GM19328 (cell line): Measurements from ENCODE around the gene CD300H.

ENCODE experiments used
- ATAC-seq: cut with Tn5 transposase; IDR thresholded peaks from one replicate; pipeline ENCODE4 v1.9.1; 2021; ENCODE audit warnings: mild to moderate bottlenecking, moderate library complexity; ENCODE audit not compliant: unreplicated experiment

The CD300H gene

GRCh38 chr17:74552037-74552436, 15.3 kb downstream of the CD300H start:
- no peak for ATAC-seq

DNA sequence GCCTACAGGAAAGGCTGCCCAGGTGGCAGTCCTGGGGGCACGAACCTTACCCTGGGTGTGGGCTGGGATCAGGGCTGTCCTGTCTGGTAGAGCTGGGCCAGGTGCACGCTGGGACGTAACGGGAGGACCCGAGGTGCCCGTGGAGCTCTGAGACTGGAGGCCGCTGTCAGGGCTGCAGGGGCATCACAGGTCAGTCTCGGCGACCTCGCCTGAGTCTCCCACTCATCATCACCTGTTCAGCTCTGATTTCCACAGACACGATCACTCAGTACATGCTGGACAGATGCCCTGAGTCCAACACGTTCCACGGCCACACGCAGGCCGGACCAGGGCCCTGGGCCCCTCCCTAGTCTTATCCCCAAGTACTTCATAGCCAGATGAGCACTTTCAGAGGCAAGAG, 16.7 kb downstream of the CD300H start:
- ATAC-seq = no peak

GRCh38 chr17:74549343-74549742, 18.0 kb downstream of the CD300H start:
- ATAC-seq = no peak

DNA sequence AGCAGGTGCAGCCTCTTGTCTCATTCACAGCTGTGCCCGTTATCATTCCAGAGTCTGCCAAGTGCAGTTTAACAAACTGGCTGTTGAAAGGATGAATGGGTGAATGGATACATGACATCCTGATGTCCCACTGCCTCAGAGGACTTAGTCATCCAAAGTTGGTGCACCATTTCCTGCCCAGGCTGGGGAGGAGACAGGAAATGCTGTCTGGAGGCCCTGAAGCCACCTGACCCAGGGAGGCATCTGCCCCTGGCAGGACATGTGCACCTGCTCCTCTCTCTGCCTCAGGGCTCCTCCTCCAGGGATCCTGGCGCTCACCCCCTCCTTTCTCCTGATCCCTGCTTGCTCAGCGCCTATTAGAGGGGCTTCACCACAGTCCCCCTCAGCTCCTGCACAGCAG, 19.6 kb downstream of the CD300H start:
- no peak for ATAC-seq

GRCh38 chr17:74547264-74547663, 20.0 kb downstream of the CD300H start:
- no peak for ATAC-seq

- ATAC-seq = no peak
Measured at GRCh38 chr17:74546586-74546985, 20.7 kb downstream of the CD300H start.

- no peak for ATAC-seq
Measured at GRCh38 chr17:74545843-74546230, 21.5 kb downstream of the CD300H start, which contains the start of gene CD300C. Gene CD300C (minus strand): TSS chr17:74546115. CDS start chr17:74545782, 333 bp downstream.

DNA sequence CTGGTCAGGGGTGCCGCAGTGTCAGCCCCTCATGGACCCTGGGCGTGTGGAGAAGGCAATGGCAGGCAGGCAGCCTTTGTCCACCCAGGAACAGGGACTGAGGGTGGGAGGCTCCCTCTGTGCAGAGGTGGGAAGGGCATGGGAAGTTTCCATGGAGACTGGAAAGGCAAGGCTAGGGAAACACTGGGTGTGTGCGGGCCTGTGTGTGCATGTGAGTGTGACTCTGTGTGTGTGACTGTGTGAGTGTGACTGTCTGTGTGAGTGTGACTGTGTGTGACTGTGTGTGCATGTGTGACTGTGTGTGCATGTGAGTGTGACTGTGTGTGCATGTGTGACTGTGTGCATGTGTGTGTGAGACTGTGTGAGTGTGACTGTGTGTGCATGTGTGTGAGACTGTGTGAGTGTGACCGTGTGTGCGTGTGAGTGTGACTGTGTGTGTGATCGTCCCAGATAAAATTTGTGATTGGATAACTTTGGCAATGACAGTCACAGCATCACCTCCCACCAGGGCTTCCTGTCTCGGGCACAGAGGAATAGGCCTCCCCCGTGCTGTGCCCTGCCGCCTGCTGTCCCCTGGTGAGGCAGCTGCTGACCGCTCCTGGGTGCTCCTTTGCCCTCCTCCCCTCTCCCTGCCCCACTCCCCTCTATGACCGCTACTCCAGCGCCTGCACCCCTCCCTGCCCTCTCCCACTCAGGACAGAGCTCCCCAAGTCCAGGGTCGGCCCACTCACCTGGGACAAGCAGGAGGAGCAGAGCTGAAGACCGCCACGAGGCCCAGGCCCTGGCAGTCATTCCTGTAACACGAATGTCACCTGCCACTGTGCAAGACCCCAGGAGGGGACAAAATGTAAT, 22.1 kb downstream of the CD300H start:
- ATAC-seq = no peak

- no peak for ATAC-seq
Measured at GRCh38 chr17:74543891-74544760, 23.2 kb downstream of the CD300H start.

DNA sequence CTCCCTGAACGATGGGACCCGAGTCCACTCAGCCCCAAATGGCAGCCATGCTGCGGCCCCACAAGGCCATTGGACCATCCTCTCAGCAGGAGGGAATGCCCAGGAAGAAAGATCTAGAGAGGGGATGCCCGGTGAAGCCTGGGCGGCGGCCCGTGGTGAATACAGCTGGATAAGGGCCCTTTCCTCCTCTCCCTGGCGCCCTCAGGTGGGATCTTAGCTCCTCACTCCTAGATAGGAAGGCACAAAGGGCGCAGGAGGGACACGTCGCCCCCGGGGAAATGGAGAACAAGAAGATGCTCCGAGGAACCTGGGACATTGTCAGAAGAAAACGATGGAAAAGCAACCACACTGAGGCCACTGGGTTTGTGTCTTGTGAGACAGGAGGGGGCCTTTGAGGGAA, 23.9 kb downstream of the CD300H start:
- ATAC-seq = no peak

DNA sequence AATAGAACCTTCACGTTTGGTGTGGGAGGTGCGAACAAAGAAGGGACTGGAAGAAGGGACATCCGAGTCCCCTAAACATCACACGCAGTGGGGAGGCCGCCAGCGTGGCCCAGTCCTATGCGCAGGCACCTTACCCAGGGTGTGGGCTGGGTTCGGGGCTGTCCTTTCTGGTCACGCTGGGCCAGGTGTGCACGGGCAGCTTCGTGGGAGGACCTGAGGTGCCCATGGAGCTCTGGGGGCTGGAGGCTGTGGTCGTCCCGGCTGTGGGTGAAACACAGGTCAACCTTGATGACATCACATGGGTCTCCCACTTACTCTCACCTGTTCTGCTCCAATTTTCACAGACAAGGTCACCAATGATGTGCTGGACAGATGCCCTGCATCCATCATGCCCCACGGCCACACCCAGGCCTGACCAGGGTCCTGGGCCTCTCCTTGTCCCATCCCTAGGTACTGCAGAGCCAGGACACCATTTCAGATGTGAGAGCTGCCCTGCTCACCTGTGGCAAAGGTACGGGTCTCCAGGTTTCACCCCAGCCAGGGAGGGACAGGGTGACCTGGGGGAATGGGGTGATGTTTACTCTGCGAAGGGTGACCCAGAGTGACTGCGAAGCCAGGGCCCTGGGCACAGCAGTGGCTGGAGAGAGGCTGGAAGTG, 24.5 kb downstream of the CD300H start:
- no peak for ATAC-seq

GRCh38 chr17:74542166-74542565, 25.1 kb downstream of the CD300H start:
- ATAC-seq = no peak

DNA sequence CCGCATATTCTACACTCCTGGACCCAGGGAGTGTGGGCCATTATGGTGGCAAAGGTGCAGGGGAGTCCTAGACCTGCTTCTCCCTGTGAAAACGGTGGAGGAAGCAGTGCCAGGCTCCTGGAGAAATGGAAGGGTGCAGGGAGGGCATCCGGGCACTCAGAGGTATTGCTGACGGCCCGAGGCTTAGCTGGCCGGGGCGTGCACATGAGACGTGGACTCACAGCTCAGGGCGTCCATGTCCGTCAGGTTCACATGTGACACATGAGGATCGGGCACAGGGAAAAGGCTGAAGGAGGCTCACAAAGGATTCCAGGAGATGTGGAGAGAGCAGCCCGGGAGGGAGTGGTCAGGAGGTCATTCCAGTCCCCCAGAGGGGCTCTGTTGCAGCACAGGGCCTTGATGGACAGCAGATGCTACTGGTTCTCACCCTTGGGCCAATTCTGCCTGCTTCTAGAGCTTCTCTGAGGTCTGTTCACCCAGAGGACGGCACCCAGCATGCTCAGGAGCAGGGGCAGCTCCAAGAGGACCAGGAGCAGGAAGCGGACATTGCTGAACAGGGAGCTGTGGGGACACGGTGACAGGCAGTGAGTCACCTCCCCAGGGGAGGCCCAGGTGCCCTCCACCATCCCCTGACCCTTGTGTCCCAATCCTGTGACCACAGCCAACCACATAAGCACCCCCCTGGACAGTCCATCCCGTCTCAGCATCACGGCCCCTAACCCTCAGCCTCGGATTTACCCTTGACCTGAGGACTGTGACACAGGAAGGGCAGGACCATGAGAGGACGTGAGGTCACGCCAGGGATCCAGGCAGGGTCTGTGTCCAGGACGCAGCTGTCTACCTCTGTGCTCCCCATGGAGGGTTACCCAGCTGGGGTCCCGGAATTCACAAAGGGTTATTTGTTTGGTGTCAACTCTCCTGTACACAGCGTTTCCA, 25.9 kb downstream of the CD300H start:
- no peak for ATAC-seq

DNA sequence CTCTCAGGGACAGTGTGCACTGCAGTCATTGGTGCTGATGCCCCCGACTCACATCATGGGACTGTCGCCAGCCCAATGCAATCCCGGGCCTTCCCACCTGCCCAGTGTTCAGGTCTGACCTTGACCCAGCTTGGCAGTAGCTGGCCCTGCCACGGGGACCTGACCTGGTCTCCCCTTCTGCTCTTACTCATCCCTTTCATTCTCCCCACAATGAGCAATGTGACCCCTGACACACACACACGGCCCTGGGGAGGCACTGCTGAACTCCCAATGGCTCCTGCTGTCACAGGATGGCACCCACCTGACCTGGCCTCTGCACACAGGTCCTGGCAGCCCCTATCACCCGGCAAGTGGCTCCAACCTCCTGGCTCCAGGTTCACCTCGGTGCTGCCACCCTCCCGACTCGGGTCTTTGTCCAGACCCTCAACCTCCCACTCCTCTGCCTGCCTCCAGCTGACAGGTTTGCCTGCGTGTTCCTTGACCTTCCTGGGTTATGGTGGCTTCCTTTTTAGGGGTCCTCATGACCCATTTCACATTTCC, 28.0 kb downstream of the CD300H start:
- ATAC-seq = no peak

- ATAC-seq = no peak
Measured at GRCh38 chr17:74536890-74537289, 30.4 kb downstream of the CD300H start.

DNA sequence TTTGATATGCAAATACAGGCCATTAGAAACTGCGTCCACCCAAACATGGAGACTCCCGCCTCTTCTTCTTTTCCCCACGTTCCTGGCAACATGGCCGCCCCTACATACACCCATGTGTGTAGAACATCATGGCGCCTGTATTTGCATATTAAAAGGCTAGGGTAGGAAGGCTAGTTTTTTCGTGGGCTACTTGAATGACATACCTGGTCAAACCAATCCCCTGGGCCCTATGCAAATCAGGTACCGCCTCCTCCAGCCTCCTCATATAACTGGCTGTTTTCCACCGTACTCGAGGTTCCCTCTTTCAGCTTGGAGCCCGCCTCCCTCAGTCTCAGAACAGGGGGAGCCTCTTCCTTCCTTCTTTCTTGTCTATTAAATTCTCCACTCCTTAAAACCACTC, 35.2 kb downstream of the CD300H start:
- ATAC-seq = no peak

DNA sequence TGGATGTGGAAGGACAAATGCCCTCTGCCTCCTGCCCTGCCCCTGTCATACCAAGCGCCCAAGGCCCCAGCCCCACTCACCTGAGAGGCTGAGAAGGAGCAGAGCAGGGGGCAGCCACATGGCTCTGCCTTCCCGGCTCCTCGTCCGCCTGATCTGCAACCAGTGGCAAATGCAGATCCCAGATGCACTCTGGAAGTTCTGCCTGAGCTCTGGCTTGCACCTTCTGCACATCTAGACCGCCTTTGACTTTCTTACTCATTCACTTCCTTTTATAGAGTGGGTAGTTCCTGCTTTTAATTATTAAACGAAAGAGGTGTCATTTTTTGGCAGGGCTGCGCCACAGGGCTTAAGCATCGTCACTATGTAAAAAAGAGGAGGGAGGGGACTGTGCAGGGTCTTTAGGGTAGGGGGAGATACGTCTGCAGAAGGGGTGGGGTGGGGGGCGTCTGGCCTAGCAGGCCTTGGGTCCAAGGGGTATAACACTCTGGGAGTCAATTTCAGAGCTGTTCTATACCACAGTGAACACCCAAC, 36.0 kb downstream of the CD300H start, which contains the start of gene CD300LB:
CD300LB (minus strand) TSS at position 245 of the 531 bp plus-strand sequence; CDS start at position 120, 125 bp downstream.
- no peak for ATAC-seq

DNA sequence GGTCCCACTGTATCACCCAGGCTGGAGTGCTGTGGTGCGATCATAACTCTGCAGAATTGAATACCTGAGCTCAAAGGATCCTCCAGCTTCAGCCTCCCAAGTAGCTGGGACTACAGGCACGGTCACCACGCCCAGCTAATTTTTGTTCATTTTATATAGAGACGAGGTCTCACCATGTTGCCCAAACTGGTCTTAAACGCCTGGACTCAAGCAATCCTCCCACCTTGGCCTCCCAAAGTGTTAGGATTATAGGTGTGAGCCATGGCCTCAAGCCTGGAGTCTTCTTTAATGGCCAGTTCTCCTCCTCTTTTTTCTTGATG, 36.5 kb downstream of the CD300H start:
- no peak for ATAC-seq

GRCh38 chr17:74529243-74529642, 38.1 kb downstream of the CD300H start:
- ATAC-seq = no peak
